AG04449 (cell line): ENCODE data around the gene FARSA.
"Not testable (repeated sequence)": the region's sequence is repeated elsewhere in the genome, so short reads cannot be mapped to it uniquely, and the experiment has no call there.

Source experiments
- CTCF ChIA-PET: fragments of 350-600 bp; formaldehyde crosslinking; extraction: SDS; loops from one replicate; lab custom pipeline; 2021; ENCODE audit warnings: antibody characterized with exemption; lab: Yijun Ruan, JAX
- POLR2A ChIA-PET: fragments of 400-600, 350-600 bp; formaldehyde crosslinking; extraction: SDS; loops from one replicate; lab custom pipeline; 2020; ENCODE audit warnings: antibody characterized with exemption, inconsistent platforms; lab: Yijun Ruan, JAX
- DNase-seq: peaks from one replicate; pipeline ENCODE4 v3.0.0-alpha.2; 2010; ENCODE audit warnings: low read depth, low spot score
- H3K4me3 ChIP-seq: 2 replicates; pipeline ENCODE4 v1.5.1; 2011; ENCODE audit warnings: low read depth, mild to moderate bottlenecking, control low read depth, low read length
- TF ChIP-seq, protein P1 (sequence below): IDR thresholded peaks from one replicate; pipeline ENCODE4 v1.5.1; 2011; ENCODE audit warnings: mild to moderate bottlenecking, moderate library complexity, low read length, control low read depth, inconsistent platforms; ENCODE audit not compliant: insufficient read depth; ENCODE audit errors: missing control alignments

FARSA gene

GRCh38 chr19:12954612-12954962 is 21.1 kb upstream of the FARSA start:
- TF ChIP-seq, protein P1, sequence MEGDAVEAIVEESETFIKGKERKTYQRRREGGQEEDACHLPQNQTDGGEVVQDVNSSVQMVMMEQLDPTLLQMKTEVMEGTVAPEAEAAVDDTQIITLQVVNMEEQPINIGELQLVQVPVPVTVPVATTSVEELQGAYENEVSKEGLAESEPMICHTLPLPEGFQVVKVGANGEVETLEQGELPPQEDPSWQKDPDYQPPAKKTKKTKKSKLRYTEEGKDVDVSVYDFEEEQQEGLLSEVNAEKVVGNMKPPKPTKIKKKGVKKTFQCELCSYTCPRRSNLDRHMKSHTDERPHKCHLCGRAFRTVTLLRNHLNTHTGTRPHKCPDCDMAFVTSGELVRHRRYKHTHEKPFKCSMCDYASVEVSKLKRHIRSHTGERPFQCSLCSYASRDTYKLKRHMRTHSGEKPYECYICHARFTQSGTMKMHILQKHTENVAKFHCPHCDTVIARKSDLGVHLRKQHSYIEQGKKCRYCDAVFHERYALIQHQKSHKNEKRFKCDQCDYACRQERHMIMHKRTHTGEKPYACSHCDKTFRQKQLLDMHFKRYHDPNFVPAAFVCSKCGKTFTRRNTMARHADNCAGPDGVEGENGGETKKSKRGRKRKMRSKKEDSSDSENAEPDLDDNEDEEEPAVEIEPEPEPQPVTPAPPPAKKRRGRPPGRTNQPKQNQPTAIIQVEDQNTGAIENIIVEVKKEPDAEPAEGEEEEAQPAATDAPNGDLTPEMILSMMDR, result no peak
- no peak overlapping the region for H3K4me3 ChIP-seq
- POLR2A ChIA-PET, result interaction anchor here (2.0 to 2.1 kb wide), 2 partner anchors 8 to 11 kb away, joined by 6 to 9 read pairs; partner anchors contain the start of gene RAD23A
- no peak for DNase-seq
- CTCF ChIA-PET, result interaction anchor here (1.2 to 5.8 kb wide), 4 partner anchors 9 to 139 kb away, joined by 3 to 84 read pairs (median 4); no protein-coding TSS in a partner anchor

- ChIA-PET CTCF (interaction anchor here (1.2 to 5.8 kb wide), 4 partner anchors 10 to 139 kb away, joined by 3 to 84 read pairs (median 4); no protein-coding TSS in a partner anchor), POLR2A (interaction anchor here (0.7 to 2.1 kb wide), 2 partner anchors 11 to 16 kb away, joined by 3 to 6 read pairs; no protein-coding TSS in a partner anchor)
- H3K4me3 ChIP-seq, result no peak overlapping the region
- TF ChIP-seq, protein P1, result no peak
- DNase-seq, result no peak
Measured at GRCh38 chr19:12953799-12954611, 20.5 kb upstream of the FARSA start.

- TF ChIP-seq, protein P1, result no peak
- DNase-seq, result no peak
- ChIA-PET POLR2A (interaction anchor here (0.6 to 2.1 kb wide), 4 partner anchors 12 to 195 kb away, joined by 3 to 6 read pairs (median 4); partner anchors contain the start of gene FARSA), CTCF (interaction anchor here (1.0 to 5.8 kb wide), 2 partner anchors 12 to 141 kb away, joined by 3 to 84 read pairs; no protein-coding TSS in a partner anchor)
- no peak overlapping the region for H3K4me3 ChIP-seq
Measured at GRCh38 chr19:12953138-12953798, 19.8 kb upstream of the FARSA start.

DNA sequence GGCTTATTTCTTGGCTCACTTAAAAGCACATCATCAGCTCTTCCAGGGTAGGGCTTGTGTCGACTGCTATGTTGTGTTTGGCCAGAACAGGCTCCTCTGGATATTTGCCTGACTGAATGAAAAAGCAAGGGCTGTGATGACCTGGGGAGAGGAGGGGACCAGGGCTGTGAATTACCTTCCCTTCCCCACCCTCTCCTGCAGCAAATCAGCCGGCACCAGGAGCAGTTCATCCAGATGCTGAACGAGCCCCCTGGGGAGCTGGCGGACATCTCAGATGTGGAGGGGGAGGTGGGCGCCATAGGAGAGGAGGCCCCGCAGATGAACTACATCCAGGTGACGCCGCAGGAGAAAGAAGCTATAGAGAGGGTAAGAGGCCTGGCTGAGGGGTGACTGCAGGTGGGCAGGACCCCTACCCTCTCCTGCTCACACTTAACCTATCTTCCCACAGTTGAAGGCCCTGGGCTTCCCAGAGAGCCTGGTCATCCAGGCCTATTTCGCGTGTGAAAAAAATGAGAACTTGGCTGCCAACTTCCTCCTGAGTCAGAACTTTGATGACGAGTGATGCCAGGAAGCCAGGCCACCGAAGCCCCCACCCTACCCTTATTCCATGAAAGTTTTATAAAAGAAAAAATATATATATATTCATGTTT is 19.1 kb upstream of the FARSA start:
- DNase-seq, result no peak
- TF ChIP-seq, protein P1, result no peak
- CTCF ChIA-PET, result interaction anchor here (1.0 to 5.8 kb wide), 2 partner anchors 13 to 141 kb away, joined by 3 to 84 read pairs; no protein-coding TSS in a partner anchor
- no peak overlapping the region for H3K4me3 ChIP-seq
- POLR2A ChIA-PET, result interaction anchor here (0.6 to 2.1 kb wide), 4 partner anchors 13 to 195 kb away, joined by 3 to 6 read pairs (median 4); partner anchors contain the start of gene FARSA

DNA sequence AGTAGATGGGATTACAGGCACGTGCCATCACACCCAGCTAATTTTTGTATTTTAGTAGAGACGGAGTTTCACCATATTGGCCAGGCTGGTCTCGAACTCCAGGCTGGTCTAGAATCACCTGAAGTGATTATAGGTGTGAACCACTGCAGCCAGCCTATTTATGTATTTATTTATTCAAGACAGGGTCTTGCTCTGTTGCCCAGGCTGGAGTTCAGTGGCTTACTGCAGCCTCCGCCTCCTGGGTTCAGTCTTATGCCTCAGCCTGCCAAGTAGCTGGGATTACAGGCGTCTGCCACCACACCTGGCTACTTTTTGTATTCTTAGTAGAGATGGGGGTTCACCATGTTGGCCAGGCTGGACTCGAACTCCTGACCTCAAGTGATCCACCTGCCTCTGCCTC is 18.5 kb upstream of the FARSA start:
- ChIA-PET CTCF (interaction anchor here (5.8 kb wide), 1 partner anchor 13 kb away, joined by 84 read pairs; no protein-coding TSS in a partner anchor), POLR2A (interaction anchor here (1.7 kb wide), 1 partner anchor 19 kb away, joined by 4 read pairs; the partner anchor contains the start of gene FARSA)
- DNase-seq, H3K4me3 ChIP-seq: not testable (repeated sequence)

DNA sequence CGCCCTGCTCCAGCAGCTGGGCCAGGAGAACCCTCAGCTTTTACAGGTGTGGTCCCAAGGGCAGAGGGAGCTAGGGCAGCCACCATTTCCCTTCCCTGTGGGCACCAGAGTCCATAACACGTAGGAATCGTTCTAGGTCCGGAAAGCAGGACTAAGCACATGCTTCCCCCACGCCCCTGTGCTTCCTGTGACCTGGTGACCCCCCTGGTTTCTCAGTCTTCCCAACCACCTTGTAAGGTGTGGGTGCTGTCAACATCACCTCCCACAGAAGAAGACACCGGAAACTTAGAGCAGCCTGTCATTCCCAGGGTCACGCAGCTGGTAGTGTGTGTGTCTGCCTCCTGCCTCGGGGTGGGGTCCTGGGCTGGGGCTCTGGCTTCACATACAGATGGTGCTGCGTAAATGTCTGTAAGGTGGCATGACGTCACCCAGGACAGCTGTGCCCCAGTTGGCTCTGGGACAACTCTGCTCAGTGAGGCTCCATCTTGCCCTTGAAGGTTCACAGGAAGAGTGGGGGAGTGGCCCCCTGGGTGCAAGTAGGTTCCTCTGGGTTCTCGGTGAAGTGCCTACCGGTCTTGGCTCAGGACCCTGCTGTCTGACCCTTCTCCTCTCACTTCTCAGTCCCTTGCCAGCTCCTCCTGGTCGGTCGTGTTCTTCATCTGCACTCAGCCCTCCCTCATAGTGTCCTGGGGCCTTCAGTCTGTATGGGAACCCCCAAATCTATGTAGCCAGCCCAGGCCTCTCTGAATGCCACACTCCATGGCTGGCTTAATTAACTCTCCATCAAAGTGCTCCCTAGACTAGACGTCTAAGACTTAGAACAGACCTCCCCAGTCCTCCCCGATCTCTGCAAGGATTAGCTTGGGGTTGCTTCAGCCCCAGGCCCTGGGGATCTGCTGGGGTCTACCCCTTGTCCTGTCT is 16.1 kb upstream of the FARSA start:
- no peak for DNase-seq
- TF ChIP-seq, protein P1, result no peak
- ChIA-PET CTCF (interaction anchor here (1.6 kb wide), 1 partner anchor 16 kb away, joined by 6 read pairs; no protein-coding TSS in a partner anchor), POLR2A (no interaction called here)
- no peak overlapping the region for H3K4me3 ChIP-seq
